Measurements from ENCODE around the gene FIZ1. TPM values are rescaled to one million over a fixed set of nuclear protein-coding genes. Genes with fewer than 3 reads are reported as not detected.
"Not testable (repeated sequence)": the region's sequence is repeated elsewhere in the genome, so short reads cannot be mapped to it uniquely, and the experiment has no call there.

Gene FIZ1
- total RNA-seq, 1 experiment from 2014 or later = 5.0 TPM

- DNase-seq (ENCODE audit: extremely low read depth, low read depth) = no peak
Observed at GRCh38 chr19:55598034-55598433, 1.3 kb downstream of the FIZ1 start.

GRCh38 chr19:55597501-55597921 lies 1.8 kb downstream of the FIZ1 start:
- DNase-seq (ENCODE audit: extremely low read depth, low read depth) = no peak

- no peak for DNase-seq (ENCODE audit: extremely low read depth, low read depth)
Observed at GRCh38 chr19:55596304-55596703, 3.0 kb downstream of the FIZ1 start.

GRCh38 chr19:55594996-55595545 lies 4.2 kb downstream of the FIZ1 start:
- no peak for DNase-seq (ENCODE audit: extremely low read depth, low read depth)

- DNase-seq (ENCODE audit: extremely low read depth, low read depth) = no peak
Observed at GRCh38 chr19:55593096-55593772, 6.1 kb downstream of the FIZ1 start.

GRCh38 chr19:55592391-55593090 lies 6.8 kb downstream of the FIZ1 start:
- no peak for DNase-seq (ENCODE audit: extremely low read depth, low read depth)

GRCh38 chr19:55591555-55591954 lies 7.8 kb downstream of the FIZ1 start:
- DNase-seq (ENCODE audit: extremely low read depth, low read depth) = no peak

- DNase-seq (ENCODE audit: extremely low read depth, low read depth) = no peak
Observed at GRCh38 chr19:55590617-55591016, 8.7 kb downstream of the FIZ1 start.

- DNase-seq (ENCODE audit: extremely low read depth, low read depth) = no peak
Observed at GRCh38 chr19:55590109-55590508, 9.2 kb downstream of the FIZ1 start.

GRCh38 chr19:55588738-55589137 lies 10.6 kb downstream of the FIZ1 start:
- DNase-seq (ENCODE audit: extremely low read depth, low read depth) = no peak

GRCh38 chr19:55586976-55587668 lies 12.2 kb downstream of the FIZ1 start:
- DNase-seq (ENCODE audit: extremely low read depth, low read depth) = peak; percentile 68

GRCh38 chr19:55585658-55586339 lies 13.5 kb downstream of the FIZ1 start:
- DNase-seq (ENCODE audit: extremely low read depth, low read depth) = no peak

GRCh38 chr19:55584871-55585270 lies 14.4 kb downstream of the FIZ1 start:
- DNase-seq (ENCODE audit: extremely low read depth, low read depth) = no peak

- not testable (repeated sequence) for DNase-seq (ENCODE audit: extremely low read depth, low read depth)
Observed at GRCh38 chr19:55583897-55584296, 15.4 kb downstream of the FIZ1 start.

- not testable (repeated sequence) for DNase-seq (ENCODE audit: extremely low read depth, low read depth)
Observed at GRCh38 chr19:55582284-55582683, 17.0 kb downstream of the FIZ1 start.

GRCh38 chr19:55581823-55582223 lies 17.5 kb downstream of the FIZ1 start:
- DNase-seq (ENCODE audit: extremely low read depth, low read depth) = no peak

- DNase-seq (ENCODE audit: extremely low read depth, low read depth) = no peak
Observed at GRCh38 chr19:55581145-55581822, 18.0 kb downstream of the FIZ1 start.

- peak; percentile 72 for DNase-seq (ENCODE audit: extremely low read depth, low read depth)
Observed at GRCh38 chr19:55580628-55581144, 18.6 kb downstream of the FIZ1 start, which contains the start of gene ZNF579. Gene ZNF579, minus strand, starts transcription at chr19:55580848. Its CDS starts 1,209 bp downstream, at chr19:55579639.

- DNase-seq (ENCODE audit: extremely low read depth, low read depth) = no peak
Observed at GRCh38 chr19:55579766-55580621, 19.3 kb downstream of the FIZ1 start.

Data from NCI-H460 (cell line).